Small intestine (tissue), 7 donors: ENCODE results near the gene CDK19. TPM values are rescaled to one million over a fixed set of nuclear protein-coding genes. Genes with fewer than 3 reads are reported as not detected.
A peak's percentile ranks its signal among the peaks of the same experiment; 100 is the strongest.

Experiments used
- DNase-seq, 2 donors: peaks; one replicate each; pipeline versions ENCODE4 v3.0.0 to v3.0.0-alpha.2; 2013
- FAIRE-seq: peaks from 2 replicates; lab custom pipeline; 2012; peaks lifted over from hg19 to GRCh38; lab: Jason Lieb, UNC
- H3K27ac ChIP-seq, 3 donors: one replicate each; pipeline ENCODE4 v1.5.1; 2013; ENCODE audit warnings: low read length in 2 of 3, mild to moderate bottlenecking in 2 of 3, control low read depth in 1 of 3, inconsistent platforms in 1 of 3, low read depth in 1 of 3, moderate library complexity in 1 of 3
- H3K27me3 ChIP-seq, 3 donors: one replicate each; pipeline ENCODE4 v1.6.1; 2013; ENCODE audit warnings: low read length in 3 of 3, inconsistent platforms in 1 of 3; ENCODE audit not compliant: control insufficient read depth in 3 of 3, insufficient read depth in 3 of 3
- H3K36me3 ChIP-seq, 3 donors: one replicate each; pipeline ENCODE4 v1.6.1; 2013; ENCODE audit warnings: low read length in 3 of 3, inconsistent platforms in 1 of 3, low read depth in 1 of 3, mild to moderate bottlenecking in 1 of 3, moderate library complexity in 1 of 3; ENCODE audit not compliant: control insufficient read depth in 3 of 3, insufficient read depth in 2 of 3
- H3K4me1 ChIP-seq, 3 donors: one replicate each; pipeline ENCODE4 v1.6.1; 2013; ENCODE audit warnings: low read length in 2 of 3, inconsistent platforms in 1 of 3, low read depth in 1 of 3, mild to moderate bottlenecking in 1 of 3, moderate library complexity in 1 of 3; ENCODE audit not compliant: control insufficient read depth in 3 of 3, insufficient read depth in 2 of 3
- H3K4me3 ChIP-seq, 3 donors: one replicate each; pipeline ENCODE4 v1.5.1; 2013; ENCODE audit warnings: low read length in 3 of 3, control low read depth in 1 of 3, inconsistent platforms in 1 of 3, low read depth in 1 of 3, mild to moderate bottlenecking in 1 of 3, moderate library complexity in 1 of 3
- H3K9me3 ChIP-seq, 2 donors: one replicate each; pipeline ENCODE4 v1.6.1; 2013; ENCODE audit warnings: low read depth in 1 of 2, low read length in 1 of 2; ENCODE audit not compliant: control insufficient read depth in 2 of 2, insufficient read depth in 1 of 2
- whole genome bisulfite sequencing, 3 donors: extraction: QIAGEN DNeasy Blood & Tissue Kit; methylation state at CpG; one replicate each; pipeline ENCODE4 v1.1.7; 2013; 5-methylcytosine and 5-hydroxymethylcytosine counted together
- polyA plus RNA-seq, 4 donors: library from polyadenylated mRNA; stranded (reverse) in 3 of 4; unstranded in 1 of 4; fragments of 200-250 nt in 3 of 4; fragments of 120-200 nt in 1 of 4; gene quantifications; one replicate each; pipeline versions ENCODE4 v1.2.1 to v1.2.3, GENCODE V29; 2013
- donor health status: healthy with polysubstance abuse.
- donor health status: control.
- donor health status: control.
- donor health status: Bipolar disorder and iron deficiency.
- donor health status: healthy.

Gene CDK19
- polyA plus RNA-seq, 4 donors, result 4.3 to 17.4 (median 7.4) TPM

GRCh38 chr6:110654096-110654820 lies 161.0 kb downstream of the CDK19 start:
- H3K4me1 ChIP-seq, result no peaks in the 10 kb centered on the region
- 89 to 91% (median 91%) methylated on average over 7 of the region's 7 CpGs for WGBS, 3 donors
- no peaks in the 10 kb centered on the region for H3K36me3 ChIP-seq
- FAIRE-seq, result no peak
- DNase-seq, result peak in 1 of 2 donors; percentile 9
- no peak overlapping the region for H3K27ac ChIP-seq
- H3K4me3 ChIP-seq, result no peak overlapping the region
- no peaks in the 10 kb centered on the region for H3K27me3 ChIP-seq
- no peaks in the 10 kb centered on the region for H3K9me3 ChIP-seq

- Histone ChIP-seq H3K4me3 (no peak overlapping the region), H3K9me3 (no peaks in the 10 kb centered on the region), H3K36me3 (no peaks in the 10 kb centered on the region), H3K27me3 (no peaks in the 10 kb centered on the region), H3K27ac (no peak overlapping the region), H3K4me1 (no peaks in the 10 kb centered on the region)
- FAIRE-seq, result no peak
- DNase-seq, result no peak
- WGBS, 3 donors, result 85 to 92% (median 88%) methylated on average over 1 of the region's 1 CpG
These were observed 161.9 kb downstream of the CDK19 start for GRCh38 chr6:110653381-110653780.

GRCh38 chr6:110652520-110652919 lies 162.7 kb downstream of the CDK19 start:
- Histone ChIP-seq H3K27ac (no peak overlapping the region), H3K4me1 (no peaks in the 10 kb centered on the region), H3K9me3 (no peaks in the 10 kb centered on the region), H3K4me3 (no peak overlapping the region), H3K27me3 (no peaks in the 10 kb centered on the region), H3K36me3 (no peaks in the 10 kb centered on the region)
- no peak for FAIRE-seq
- WGBS, 3 donors, result 90 to 95% (median 90%) methylated on average over 4 of the region's 4 CpGs
- DNase-seq, result no peak

DNA sequence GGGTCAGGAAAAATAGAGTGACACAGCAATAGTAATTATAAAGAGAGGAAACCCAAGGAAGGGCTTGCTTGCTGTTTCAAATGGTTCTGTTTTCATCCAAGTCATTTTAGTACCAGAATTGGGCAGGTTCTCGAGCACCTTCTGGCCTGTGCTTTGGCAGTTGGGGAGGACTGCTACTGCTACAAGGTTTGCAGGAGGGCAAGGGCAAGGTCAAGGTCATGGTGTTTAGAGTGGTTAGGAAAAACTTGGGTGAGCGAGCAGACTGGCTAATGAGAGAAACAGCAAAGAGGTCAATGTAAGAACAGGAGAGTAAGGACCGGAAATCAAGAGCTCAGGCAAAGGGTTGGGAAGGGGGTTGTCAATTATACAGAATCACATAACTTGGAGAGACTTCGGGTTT lies 164.5 kb downstream of the CDK19 start:
- no peak overlapping the region for H3K27ac ChIP-seq
- FAIRE-seq, result no peak
- peaks cover 0 to 14% (median under 1%) of the 10 kb centered on the region in 3 donors for H3K36me3 ChIP-seq

GRCh38 chr6:110649704-110650103 lies 165.6 kb downstream of the CDK19 start:
- Histone ChIP-seq H3K36me3 (peaks cover 0 to 19% (median 5%) of the 10 kb centered on the region in 3 donors), H3K4me1 (no peaks in the 10 kb centered on the region), H3K27ac (no peak overlapping the region), H3K4me3 (no peak overlapping the region), H3K27me3 (no peaks in the 10 kb centered on the region), H3K9me3 (peaks cover 0 to 10% of the 10 kb centered on the region in 2 donors)
- DNase-seq (no peak), FAIRE-seq (no peak)

More for the DNA sequence above, 164.5 kb downstream of the CDK19 start:
- Histone ChIP-seq H3K4me3 (no peak overlapping the region), H3K4me1 (no peaks in the 10 kb centered on the region), H3K27me3 (no peaks in the 10 kb centered on the region), H3K9me3 (peaks cover 0 to 10% of the 10 kb centered on the region in 2 donors)
- 94 to 96% (median 95%) methylated on average over 4 of the region's 4 CpGs for WGBS, 3 donors
- DNase-seq, result no peak

DNA sequence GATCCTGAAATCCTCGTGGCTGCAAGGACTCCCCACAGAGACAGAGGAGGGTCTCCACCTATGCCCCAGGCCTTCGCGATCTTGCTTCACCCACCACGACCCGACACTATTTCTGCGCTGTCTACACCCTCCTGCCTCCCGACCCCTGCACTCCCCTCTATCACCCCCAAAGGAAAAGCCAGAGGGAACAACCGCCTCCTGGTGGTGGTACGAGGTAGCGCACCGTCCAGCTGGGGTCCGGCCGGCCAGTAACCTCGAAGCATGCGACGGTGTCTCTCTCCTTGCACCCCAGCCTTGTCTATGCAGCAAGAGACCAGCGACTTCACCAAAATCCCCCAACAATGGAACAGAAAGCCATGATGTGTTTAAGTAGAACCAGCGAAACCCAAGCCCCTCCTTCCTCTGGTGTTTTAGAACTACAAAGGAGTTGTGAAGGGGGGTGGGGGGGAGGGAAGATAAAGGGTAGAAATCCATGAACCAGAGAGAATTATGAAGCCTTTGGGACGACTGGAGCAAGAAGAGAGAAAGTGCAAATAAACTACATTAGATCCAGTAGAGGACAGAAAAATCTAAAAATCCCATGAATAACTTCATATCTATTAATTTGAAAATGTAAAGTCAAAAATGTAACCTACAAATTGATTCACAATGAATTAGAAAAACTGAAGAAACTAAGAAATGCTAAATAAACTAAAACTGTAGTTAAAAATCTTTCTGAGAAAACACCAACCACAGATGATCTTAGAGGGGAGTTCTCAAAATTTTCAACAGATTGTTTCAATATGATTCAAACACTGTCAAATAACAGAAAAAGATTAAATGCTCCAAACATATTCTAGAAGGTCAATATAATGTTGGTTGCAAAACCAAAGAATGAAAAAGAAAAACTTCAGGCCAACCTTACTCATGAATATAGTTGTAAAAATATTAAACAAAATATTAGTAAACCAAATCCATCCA lies 168.0 kb downstream of the CDK19 start:
- Histone ChIP-seq H3K9me3 (peaks cover 0 to 10% of the 10 kb centered on the region in 2 donors), H3K4me3 (no peak overlapping the region), H3K4me1 (no peaks in the 10 kb centered on the region), H3K27ac (no peak overlapping the region), H3K36me3 (peaks cover 0 to 19% (median 5%) of the 10 kb centered on the region in 3 donors), H3K27me3 (no peaks in the 10 kb centered on the region)
- DNase-seq, result no peak
- no peak for FAIRE-seq
- WGBS, 3 donors, result 83 to 90% (median 88%) methylated on average over 19 of the region's 19 CpGs

DNA sequence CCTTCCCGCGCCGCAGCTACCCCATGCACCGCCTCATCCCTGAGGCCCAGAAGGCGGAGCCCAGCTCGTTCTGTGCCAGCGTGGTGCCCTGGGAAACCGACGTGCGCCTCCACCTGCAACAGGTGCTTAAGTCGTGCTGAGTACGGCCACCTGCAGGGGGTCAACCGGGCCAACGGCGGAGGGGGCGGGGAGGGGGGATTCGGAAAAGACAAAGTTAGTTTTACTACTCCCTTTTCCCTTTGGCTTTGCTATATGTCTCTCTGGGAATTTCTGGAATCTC lies 168.9 kb downstream of the CDK19 start:
- no peak overlapping the region for H3K4me3 ChIP-seq
- DNase-seq (no peak), FAIRE-seq (no peak)
- H3K27me3 ChIP-seq, result no peaks in the 10 kb centered on the region
- no peaks in the 10 kb centered on the region for H3K4me1 ChIP-seq
- no peak overlapping the region for H3K27ac ChIP-seq
- H3K9me3 ChIP-seq, result peaks cover 0 to 10% of the 10 kb centered on the region in 2 donors
- WGBS, 3 donors, result 88 to 96% (median 94%) methylated on average over 17 of the region's 17 CpGs
- H3K36me3 ChIP-seq, result peaks cover 0 to 19% (median 5%) of the 10 kb centered on the region in 3 donors

DNA sequence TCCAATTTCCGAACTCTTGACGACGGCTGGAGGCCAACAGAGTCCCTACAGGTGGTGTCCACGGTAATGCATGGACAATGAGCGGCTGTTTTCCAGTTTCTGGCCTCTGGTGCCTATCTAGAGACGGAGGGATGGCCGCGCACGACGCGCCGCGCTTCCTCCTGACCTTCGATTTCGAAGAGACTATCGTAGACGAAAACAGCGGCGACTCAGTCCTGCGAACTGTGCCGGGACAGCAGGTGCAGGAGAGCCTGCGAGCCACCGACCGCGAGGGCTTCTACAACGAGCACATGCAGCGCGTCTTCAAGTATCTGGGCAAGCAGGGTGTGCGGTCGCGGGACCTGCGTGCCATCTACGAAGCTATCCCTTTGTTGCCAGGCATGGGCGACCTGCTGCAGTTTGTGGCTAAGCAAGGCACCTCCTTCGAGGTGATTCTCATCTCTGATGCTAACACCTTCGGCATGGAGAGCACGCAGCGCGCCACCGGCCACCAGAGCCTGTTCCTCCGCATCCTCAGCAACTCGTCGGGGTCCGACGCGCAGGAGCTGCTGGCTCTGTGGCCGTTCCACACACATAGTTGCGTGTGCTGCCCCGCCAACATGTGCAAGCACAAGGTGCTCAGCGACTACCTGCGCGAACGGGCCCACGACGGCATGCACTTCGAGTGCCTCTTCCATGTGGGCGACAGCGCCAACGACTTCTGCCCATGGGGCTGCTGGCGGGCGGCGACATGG lies 169.4 kb downstream of the CDK19 start:
- no peak overlapping the region for H3K27ac ChIP-seq
- FAIRE-seq, result no peak

More for the DNA sequence above, 169.4 kb downstream of the CDK19 start:
- peaks cover 0 to 10% of the 10 kb centered on the region in 2 donors for H3K9me3 ChIP-seq
- H3K4me1 ChIP-seq, result no peaks in the 10 kb centered on the region
- no peak for DNase-seq
- WGBS, 3 donors, result 96 to 98% (median 98%) methylated on average over 62 of the region's 62 CpGs
- no peak overlapping the region for H3K4me3 ChIP-seq
- H3K27me3 ChIP-seq, result no peaks in the 10 kb centered on the region
- peaks cover 0 to 19% (median 5%) of the 10 kb centered on the region in 3 donors for H3K36me3 ChIP-seq
